Tibial nerve (tissue), 4 donors: ENCODE measurements around the gene TGFB2. TPM values are rescaled to one million over a fixed set of nuclear protein-coding genes. Genes with fewer than 3 reads are reported as not detected.
A peak's percentile ranks its signal among the peaks of the same experiment; 100 is the strongest.

Experiments
- DNase-seq, 2 donors: peaks; one replicate each; pipeline ENCODE4 v3.0.0-alpha.2; 2019; ENCODE audit warnings: low spot score in 2 of 2
- H3K27ac ChIP-seq, 4 donors: fragments of 200-600 bp; sonication (generic) in 3 of 4; one replicate each; pipeline ENCODE4 v1.5.1; 2017 to 2019; ENCODE audit warnings: mild to moderate bottlenecking in 1 of 4
- H3K27me3 ChIP-seq, 2 donors: fragments of 200-600 bp; sonication (generic) in 1 of 2; one replicate each; pipeline versions ENCODE4 v1.5.1 to v1.6.0; 2017 to 2019
- H3K36me3 ChIP-seq, 3 donors: fragments of 200-600 bp; sonication (generic); one replicate each; pipeline ENCODE4 v1.5.1; 2018 to 2019
- H3K4me1 ChIP-seq, 4 donors: fragments of 200-600 bp; sonication (generic) in 3 of 4; one replicate each; pipeline ENCODE4 v1.5.1; 2017 to 2019
- H3K4me3 ChIP-seq, 4 donors: fragments of 200-600 bp; sonication (generic) in 3 of 4; one replicate each; pipeline ENCODE4 v1.5.1; 2017 to 2019; ENCODE audit warnings: mild to moderate bottlenecking in 1 of 4, moderate library complexity in 1 of 4
- H3K9me3 ChIP-seq, 4 donors: fragments of 200-600 bp; sonication (generic) in 3 of 4; one replicate each; pipeline ENCODE4 v1.5.1; 2017 to 2019
- EP300 ChIP-seq, 2 donors: sonication (generic); formaldehyde crosslinking; IDR thresholded peaks; one replicate each; pipeline ENCODE4 v1.6.1; 2017; ENCODE audit warnings: antibody characterized with exemption in 2 of 2, mild to moderate bottlenecking in 1 of 2
- POLR2A ChIP-seq, 2 donors: fragments of 450-650 bp; IDR thresholded peaks; one replicate each; pipeline ENCODE4 v1.6.1; 2017; ENCODE audit warnings: antibody characterized with exemption in 2 of 2, mild to moderate bottlenecking in 2 of 2, moderate library complexity in 2 of 2
- WGBS, 2 donors: methylation state at CpG; one replicate each; pipeline ENCODE4 v1.1.5; 2018; 5-methylcytosine and 5-hydroxymethylcytosine counted together
- total RNA-seq, 4 donors: library from RNA; depleted of rRNA; stranded (reverse); fragments of >200 nt; gene quantifications; one replicate each; pipeline ENCODE4 v1.1.0, GENCODE V29; 2016
- TF ChIP-seq, protein P1 (sequence below), 5 experiments: fragments of 200-600 bp in 3 of 5; fragments of 450-650 bp in 2 of 5; sonication (generic) in 3 of 5; IDR thresholded peaks; one replicate each; pipeline ENCODE4 v1.5.1; 2016 to 2019; ENCODE audit warnings: antibody characterized with exemption in 5 of 5, mild to moderate bottlenecking in 3 of 5, moderate library complexity in 2 of 5

Gene TGFB2
- total RNA-seq, 4 donors from 2014 or later: 7.3 to 13.5 (median 8.3) TPM

DNA sequence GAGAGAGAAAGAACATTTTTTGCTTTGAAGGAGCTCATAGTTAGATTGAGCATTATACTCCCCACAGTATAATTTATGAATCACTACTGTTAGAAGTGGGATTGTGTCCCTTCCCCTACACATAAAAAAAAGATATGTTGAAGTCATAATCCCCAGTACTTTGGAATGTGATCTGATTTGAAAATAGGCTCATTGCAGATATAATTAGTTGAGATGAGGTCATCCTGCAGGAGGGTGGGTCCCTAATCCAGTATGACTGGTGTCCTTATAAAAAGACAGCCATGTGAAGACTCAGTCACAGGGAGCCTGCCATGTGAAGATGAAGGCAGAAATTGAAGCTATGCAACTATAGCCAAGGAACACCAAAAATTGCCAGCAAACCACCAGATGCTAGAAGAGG, 76.4 kb downstream of the TGFB2 start:
- H3K27ac ChIP-seq: no peak overlapping the region
- no peaks in the 10 kb centered on the region for H3K27me3 ChIP-seq
- H3K4me3 ChIP-seq: no peak overlapping the region
- H3K4me1 ChIP-seq: peaks cover 0 to 28% (median 4%) of the 10 kb centered on the region in 4 donors
- peaks cover 0 to 12% (median 0%) of the 10 kb centered on the region in 4 donors for H3K9me3 ChIP-seq
- H3K36me3 ChIP-seq: peaks cover 0 to 14% (median 0%) of the 10 kb centered on the region in 3 donors
- DNase-seq: no peak
- TF ChIP-seq EP300 (IDR thresholded peaks at IDR 0.05) (no peak), POLR2A (IDR thresholded peaks at IDR 0.05) (no peak)
- TF ChIP-seq, protein P1, sequence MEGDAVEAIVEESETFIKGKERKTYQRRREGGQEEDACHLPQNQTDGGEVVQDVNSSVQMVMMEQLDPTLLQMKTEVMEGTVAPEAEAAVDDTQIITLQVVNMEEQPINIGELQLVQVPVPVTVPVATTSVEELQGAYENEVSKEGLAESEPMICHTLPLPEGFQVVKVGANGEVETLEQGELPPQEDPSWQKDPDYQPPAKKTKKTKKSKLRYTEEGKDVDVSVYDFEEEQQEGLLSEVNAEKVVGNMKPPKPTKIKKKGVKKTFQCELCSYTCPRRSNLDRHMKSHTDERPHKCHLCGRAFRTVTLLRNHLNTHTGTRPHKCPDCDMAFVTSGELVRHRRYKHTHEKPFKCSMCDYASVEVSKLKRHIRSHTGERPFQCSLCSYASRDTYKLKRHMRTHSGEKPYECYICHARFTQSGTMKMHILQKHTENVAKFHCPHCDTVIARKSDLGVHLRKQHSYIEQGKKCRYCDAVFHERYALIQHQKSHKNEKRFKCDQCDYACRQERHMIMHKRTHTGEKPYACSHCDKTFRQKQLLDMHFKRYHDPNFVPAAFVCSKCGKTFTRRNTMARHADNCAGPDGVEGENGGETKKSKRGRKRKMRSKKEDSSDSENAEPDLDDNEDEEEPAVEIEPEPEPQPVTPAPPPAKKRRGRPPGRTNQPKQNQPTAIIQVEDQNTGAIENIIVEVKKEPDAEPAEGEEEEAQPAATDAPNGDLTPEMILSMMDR (IDR thresholded peaks at IDR 0.05): no peak

DNA sequence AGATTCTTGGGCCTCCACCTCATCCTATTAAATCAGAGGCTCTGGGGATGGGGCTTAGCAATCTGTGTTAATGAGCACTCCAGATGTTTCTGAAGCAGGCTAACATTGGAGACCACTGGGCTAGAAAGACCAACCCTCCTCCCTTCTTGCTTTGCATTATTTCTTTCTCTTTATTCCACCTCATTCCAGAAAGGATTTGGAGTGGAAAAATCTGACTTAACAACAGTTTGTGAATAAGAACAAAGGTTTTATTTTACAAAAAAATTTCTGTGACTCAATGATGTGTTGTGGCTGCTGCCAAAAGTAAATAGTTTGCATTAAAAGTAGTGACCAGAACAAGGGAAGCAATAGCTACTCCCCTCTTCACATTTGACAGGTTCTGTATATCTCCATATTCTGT, 79.4 kb downstream of the TGFB2 start:
- peaks cover 0 to 30% (median 4%) of the 10 kb centered on the region in 4 donors for H3K4me1 ChIP-seq
- no peaks in the 10 kb centered on the region for H3K36me3 ChIP-seq
- H3K9me3 ChIP-seq: no peaks in the 10 kb centered on the region
- TF ChIP-seq EP300 (IDR thresholded peaks at IDR 0.05) (no peak), POLR2A (IDR thresholded peaks at IDR 0.05) (no peak)
- TF ChIP-seq, protein P1 (IDR thresholded peaks at IDR 0.05): no peak
- DNase-seq: no peak
- H3K27ac ChIP-seq: no peak overlapping the region
- no peaks in the 10 kb centered on the region for H3K27me3 ChIP-seq
- H3K4me3 ChIP-seq: no peak overlapping the region

DNA sequence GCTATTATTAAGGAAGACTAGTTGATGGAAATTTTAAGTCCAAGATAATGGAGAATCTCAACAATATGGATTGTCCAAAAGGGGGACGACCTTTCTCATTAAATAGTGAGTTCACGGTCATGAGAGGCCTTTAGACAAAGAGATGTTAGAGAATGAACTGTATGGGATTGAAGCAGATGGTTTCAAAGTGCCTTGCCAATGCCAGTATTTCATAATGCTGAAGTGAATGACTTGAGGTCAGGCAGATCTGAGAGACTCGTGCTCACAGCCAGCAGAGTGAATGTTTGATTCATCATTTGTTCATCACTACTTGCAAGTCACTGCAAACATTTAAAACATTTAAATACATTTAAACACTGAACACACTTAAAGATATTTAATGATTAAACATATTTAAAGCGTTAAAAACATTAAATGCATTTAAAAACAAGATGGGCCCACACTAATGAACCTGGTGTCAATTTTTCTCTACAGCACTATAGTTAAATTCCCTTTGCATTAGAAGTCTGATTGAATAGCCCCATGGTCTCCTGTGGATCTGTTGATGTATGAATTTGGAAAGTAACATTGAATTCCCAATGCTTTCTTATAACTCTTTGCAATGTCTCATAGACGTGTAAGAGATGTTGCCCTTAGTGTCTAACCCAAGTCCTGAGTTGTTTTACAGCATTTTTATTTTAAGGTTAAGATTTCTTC, 80.7 kb downstream of the TGFB2 start:
- H3K27me3 ChIP-seq: no peaks in the 10 kb centered on the region
- TF ChIP-seq, protein P1 (IDR thresholded peaks at IDR 0.05): no peak
- no peak for TF ChIP-seq EP300 (IDR thresholded peaks at IDR 0.05)
- TF ChIP-seq POLR2A (IDR thresholded peaks at IDR 0.05): no peak
- H3K27ac ChIP-seq: peak overlapping the region in 2 of 4 donors; percentile 40 to 70

DNA sequence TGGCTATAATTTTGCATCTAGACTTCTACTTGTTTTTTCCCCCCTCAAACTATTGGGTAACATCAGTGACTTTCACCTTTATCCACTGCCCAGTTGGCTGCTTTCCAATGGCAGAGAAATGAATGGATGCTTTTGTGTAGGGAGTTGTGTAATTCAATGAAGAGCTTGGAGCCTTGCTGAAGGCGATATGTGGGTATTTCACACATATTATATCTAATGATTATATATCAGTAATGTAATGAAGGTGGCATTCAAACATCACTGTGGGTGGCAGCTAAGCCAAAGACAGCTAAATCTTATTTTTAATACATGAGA, 81.2 kb downstream of the TGFB2 start:
- Histone ChIP-seq H3K4me3 (no peak overlapping the region), H3K27me3 (no peaks in the 10 kb centered on the region), H3K9me3 (no peaks in the 10 kb centered on the region), H3K4me1 (peaks cover 0 to 25% (median 4%) of the 10 kb centered on the region in 4 donors), H3K27ac (peak overlapping the region in 1 of 4 donors; percentile 70), H3K36me3 (no peaks in the 10 kb centered on the region)
- 43 to 51% methylated on average over 1 of the region's 1 CpG for WGBS, 2 donors
- DNase-seq: peak; percentile 55 to 77
- peak in 1 of 2 donors; percentile 71 for TF ChIP-seq EP300 (IDR thresholded peaks at IDR 0.05)
- TF ChIP-seq, protein P1 (IDR thresholded peaks at IDR 0.05): no peak

More for the DNA sequence above, 80.7 kb downstream of the TGFB2 start:
- peaks cover 0 to 29% (median 4%) of the 10 kb centered on the region in 4 donors for H3K4me1 ChIP-seq
- H3K9me3 ChIP-seq: no peaks in the 10 kb centered on the region
- H3K4me3 ChIP-seq: no peak overlapping the region
- no peaks in the 10 kb centered on the region for H3K36me3 ChIP-seq
- no peak for DNase-seq
- 51 to 52% methylated on average over 5 of the region's 5 CpGs for WGBS, 2 donors

DNA sequence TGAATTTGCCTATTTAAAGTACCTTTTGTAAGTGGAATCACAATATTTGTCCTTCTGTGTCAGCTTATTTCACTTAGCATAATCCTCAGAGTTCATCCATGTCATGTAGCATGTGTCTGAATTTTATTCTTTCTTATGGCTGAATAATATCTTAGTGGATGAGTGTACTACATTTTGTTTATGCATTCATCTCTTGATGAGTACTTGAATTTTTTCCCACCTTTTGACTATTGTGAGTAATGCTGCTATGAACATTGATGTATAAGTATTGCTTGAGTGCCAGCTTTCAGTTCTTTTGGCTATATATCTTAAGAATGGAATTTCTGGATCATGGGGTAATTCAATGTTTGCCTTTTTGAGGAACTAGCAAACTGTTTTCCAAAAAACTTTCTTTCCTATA, 84.2 kb downstream of the TGFB2 start:
- Histone ChIP-seq H3K9me3 (no peaks in the 10 kb centered on the region), H3K4me3 (no peak overlapping the region), H3K36me3 (no peaks in the 10 kb centered on the region), H3K27me3 (no peaks in the 10 kb centered on the region), H3K4me1 (peaks cover 0 to 27% (median 4%) of the 10 kb centered on the region in 4 donors), H3K27ac (no peak overlapping the region)
- TF ChIP-seq EP300 (IDR thresholded peaks at IDR 0.05): no peak
- TF ChIP-seq, protein P1 (IDR thresholded peaks at IDR 0.05): no peak
- no peak for TF ChIP-seq POLR2A (IDR thresholded peaks at IDR 0.05)
- DNase-seq: no peak
